Left cardiac atrium (tissue), 4 donors: ENCODE results near the gene PDIA4. TPM values are rescaled to one million over a fixed set of nuclear protein-coding genes. Genes with fewer than 3 reads are reported as not detected.

Experiments
- ATAC-seq, 2 donors: fragments of 200-7000 bp; cut with Tn5 transposase; one replicate each; pipeline ENCODE4 v1.9.1; 2020; ENCODE audit warnings: mild to moderate bottlenecking in 2 of 2, moderate library complexity in 2 of 2
- DNase-seq: peaks from one replicate; pipeline ENCODE4 v3.0.0-alpha.2; 2020
- intact Hi-C, 2 donors: fragments of 100-400 bp; cut with DNase I; formaldehyde crosslinking; loops; one replicate each; pipeline versions ENCODE4 v1.14.1 to v1.15.1; 2022 to 2023
- total RNA-seq, 2 donors: library from RNA; stranded (reverse); fragmentation: NEBNext Ultra II Directional; extraction: Animal tissue kit (Norgen Biotek cat#: 25700); gene quantifications; one replicate each; pipeline ENCODE4 v1.2.1, GENCODE V29; 2021
- donor health status: DM: no; HTN: yes; CAD: no.
- donor health status: DM: no; HTN: yes; CAD: no; lungs with severe emphysema.
- donor health status: DM: yes; HTN: yes; CAD: no.
- donor health status: Dilated cardiomyopathy.

PDIA4 gene
- total RNA-seq, 2 donors from 2014 or later: 56.2 to 95.3 TPM

DNA sequence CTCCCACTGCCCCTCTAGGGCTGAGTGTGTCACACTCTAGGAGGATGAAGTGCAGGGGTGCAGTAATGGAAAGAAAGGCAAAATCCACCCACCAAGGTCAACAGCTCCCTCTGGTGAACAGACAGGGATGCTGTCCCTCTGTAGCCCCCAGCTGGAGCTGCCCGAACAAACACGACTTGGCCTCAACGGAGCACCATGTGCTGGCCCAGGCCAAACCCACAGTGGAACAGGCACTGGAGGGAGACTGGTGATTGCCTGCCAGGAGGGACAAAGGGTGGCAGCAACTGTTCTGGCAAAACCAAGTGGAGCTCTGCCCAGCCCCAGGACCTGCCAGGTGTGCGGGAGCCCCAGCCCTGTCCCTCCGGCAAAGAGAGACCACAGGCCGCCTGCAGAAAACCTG lies 20.7 kb downstream of the PDIA4 start:
- no peak for DNase-seq
- intact Hi-C loops: loop anchor here in 1 of 2 donors (10.0 kb wide), 1 partner anchor 57 kb away; no protein-coding TSS in a partner anchor
- no peak for ATAC-seq

DNA sequence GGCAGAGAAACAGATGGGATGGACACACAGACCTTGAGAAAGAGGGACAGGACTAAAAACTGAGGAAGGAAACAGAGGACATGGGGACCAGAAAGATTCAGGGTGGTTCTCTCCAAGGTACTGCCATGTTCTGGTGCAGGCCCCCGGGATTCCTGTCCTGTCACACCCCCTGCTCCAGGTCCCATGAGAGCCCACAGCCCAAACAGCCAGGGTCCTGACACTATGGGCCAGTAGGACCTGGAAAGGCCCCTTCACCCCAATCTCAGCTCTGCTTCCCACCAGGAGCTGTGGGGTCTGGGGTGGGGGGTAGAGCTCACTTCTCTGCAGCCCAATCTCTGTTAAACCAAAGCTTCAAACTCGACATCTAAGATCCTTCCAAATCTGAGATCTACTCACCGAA lies 21.2 kb downstream of the PDIA4 start:
- DNase-seq (no peak), ATAC-seq (no peak)
- intact Hi-C loops: loop anchor here in 1 of 2 donors (10.0 kb wide), 1 partner anchor 58 kb away; no protein-coding TSS in a partner anchor

DNA sequence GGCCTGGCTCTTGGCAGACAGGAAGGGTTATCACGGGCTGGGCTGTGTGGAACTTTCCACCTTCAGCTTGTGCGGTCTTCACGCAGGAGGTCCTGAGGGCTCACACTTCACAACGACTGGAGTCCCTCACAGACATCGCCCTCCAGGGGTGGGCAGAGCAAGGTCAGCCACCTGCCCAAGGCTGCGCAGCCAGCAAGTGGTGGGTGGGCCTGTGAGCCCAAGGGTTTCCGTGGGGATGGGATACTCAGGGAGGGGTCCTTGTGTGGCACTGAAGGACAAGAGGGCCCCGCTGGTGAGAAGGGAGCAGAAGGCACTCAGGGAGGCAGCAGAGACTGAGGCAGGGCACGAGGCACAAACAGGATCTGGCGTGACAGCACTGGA lies 22.0 kb downstream of the PDIA4 start:
- no peak for ATAC-seq
- no peak for DNase-seq
- intact Hi-C loops: loop anchor here in 1 of 2 donors (10.0 kb wide), 1 partner anchor 58 kb away; no protein-coding TSS in a partner anchor

DNA sequence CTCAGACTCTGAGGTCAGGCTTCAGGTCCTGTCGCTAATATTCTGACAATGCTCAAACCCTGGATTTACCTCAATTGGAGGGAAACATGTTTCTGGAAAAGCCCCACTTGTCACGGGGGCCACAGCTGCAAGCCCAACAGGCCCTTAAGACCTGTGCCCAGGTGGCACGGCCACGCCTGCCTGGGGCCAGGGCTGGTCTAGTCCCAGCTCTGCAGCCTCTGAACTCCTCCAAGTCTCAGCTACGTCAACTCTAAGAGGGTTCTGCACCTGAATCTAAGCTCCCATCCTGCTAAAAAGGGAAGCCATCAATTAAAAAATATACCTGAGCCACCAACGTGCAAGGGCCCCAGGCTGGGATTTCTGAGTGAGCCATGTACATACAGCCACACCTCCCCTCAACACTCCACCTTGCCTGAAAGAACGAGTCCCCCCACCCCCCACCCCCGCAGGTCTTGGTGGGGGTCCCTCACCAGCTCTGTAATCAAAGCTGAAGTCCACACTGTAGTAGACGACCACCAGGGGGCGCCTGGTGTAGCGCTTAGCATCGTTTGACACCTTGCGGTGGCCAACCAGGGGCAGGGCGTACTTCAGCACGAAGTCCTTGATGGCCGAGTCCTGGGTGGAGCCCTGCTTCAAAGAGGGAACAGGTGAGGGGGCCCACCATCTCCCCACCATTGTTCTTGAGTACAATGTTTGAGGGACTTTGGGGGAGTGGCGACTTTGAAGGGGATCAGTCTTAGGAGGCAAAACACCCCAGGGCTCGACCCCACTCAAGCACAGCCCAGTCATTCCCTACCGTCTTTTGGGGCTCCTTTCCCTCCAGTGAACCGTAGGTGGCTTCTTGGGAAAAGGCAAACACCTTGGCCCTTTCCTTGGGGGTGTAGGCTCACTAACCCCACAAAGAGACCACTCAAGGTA lies 22.6 kb downstream of the PDIA4 start:
- peak; percentile 81 to 91 for ATAC-seq
- DNase-seq: peak; percentile 93
- intact Hi-C loops: loop anchor here (1.0 to 10.0 kb wide), 3 partner anchors 59 to 85 kb away; partner anchors contain the start of gene ZNF786 (in 1 of the 2)

DNA sequence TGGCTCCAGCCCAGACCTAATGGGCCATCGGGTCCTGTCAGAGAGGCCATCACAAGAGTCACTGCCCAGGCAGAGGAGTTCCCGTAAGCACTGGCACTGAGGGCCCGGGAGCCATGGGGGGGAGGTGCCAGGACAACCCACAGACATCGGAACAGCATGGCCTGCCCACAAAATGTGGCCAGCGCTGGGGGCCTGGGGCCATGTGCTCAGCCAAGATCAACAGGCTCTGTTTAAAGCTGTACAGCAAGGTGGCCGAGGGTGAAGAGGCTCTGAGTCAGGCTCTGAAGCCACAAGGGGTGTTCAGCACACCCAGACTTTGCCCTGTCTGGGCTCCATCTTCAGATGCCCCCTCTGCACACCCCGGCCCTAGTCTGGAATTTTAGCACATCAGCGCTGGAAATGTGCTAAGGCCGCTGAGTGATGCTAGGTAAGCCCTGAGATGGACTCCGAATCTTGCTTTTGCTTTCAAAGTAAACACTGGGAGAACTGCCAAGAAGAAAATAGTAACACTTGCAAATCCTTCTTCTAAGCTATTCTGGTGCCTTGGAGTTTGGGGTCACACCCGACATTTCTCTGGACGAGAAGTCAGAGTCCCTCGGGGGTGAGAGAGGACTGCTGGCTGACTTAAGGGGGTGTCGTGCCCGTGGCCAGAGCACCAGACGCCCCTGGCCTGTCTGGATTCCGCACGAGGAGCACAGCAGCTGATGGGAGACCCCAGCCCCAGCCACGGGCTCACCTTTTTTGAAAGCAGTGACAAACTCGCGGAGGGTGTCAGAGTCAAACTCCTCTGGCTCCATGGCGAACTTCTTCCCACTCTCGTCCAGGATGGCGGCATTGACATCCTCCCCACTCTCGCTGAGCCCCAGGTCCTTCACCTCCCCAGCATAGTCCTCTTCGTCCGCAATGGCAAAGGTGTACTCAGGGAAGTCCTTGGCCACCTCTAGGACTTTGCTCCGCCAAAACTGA lies 23.6 kb downstream of the PDIA4 start:
- DNase-seq (no peak), ATAC-seq (no peak)
- intact Hi-C loops: loop anchor here (1.0 to 10.0 kb wide), 3 partner anchors 60 to 86 kb away; partner anchors contain the start of gene ZNF786 (in 1 of the 2)

DNA sequence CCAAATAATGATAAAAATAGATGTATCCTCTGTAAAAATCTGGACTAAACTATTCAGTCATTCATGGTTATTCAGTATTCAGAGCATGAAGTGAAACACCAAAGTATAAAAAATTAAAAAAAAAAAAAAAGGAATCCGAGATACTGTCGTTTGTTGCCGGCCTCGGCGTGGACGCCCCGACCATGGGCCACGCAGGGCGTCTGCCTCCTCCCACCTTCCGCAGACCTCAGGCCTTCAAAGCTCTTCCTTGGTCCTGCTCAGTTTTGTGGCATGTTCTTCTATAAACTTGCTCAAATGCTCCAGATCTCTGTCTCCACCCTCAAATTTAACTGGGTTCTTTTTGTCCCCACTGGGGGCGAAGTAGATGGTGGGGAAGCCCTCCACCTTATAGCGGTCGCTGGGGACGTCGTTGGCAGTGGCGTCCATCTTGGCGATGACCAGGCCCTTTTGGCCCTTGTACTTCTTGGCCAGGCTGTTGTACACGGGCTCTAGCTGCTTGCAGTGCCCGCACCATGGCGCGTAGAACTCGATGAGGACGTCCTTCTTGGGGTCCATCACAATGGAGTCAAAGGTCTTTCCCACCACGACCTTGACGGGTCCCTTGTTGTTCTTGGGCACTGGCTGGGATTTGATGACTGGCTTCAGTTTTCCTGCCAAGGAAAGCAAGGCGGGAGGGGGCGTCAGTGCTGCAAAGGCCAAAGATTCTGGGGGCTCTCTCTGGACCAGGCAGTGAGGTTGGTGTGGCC lies 24.6 kb downstream of the PDIA4 start:
- DNase-seq (no peak), ATAC-seq (no peak)
- intact Hi-C loops: loop anchor here (2.0 to 10.0 kb wide), 2 partner anchors 61 kb away; no protein-coding TSS in a partner anchor

DNA sequence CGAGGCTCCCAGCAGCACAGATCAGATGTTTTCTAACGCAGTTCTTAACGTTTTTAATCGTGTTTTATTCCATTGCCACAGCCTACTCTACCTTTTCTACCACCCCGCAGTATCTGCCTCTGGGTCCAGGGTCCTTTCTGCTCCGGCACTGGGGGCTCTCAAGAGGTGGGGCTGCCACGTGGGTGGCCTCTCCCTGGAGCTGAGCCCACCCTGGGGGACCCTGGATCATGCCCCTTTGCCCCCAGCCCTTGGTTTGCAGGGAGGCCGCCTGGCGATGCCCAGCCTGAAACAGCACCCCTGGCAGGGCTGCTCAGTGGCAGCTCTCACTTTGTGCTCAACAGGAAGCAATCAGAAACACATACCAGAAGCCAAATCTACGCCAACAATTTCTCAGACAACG lies 25.3 kb downstream of the PDIA4 start:
- DNase-seq: no peak
- intact Hi-C loops: loop anchor here in 1 of 2 donors (10.0 kb wide), 1 partner anchor 62 kb away; no protein-coding TSS in a partner anchor
- ATAC-seq: no peak

DNA sequence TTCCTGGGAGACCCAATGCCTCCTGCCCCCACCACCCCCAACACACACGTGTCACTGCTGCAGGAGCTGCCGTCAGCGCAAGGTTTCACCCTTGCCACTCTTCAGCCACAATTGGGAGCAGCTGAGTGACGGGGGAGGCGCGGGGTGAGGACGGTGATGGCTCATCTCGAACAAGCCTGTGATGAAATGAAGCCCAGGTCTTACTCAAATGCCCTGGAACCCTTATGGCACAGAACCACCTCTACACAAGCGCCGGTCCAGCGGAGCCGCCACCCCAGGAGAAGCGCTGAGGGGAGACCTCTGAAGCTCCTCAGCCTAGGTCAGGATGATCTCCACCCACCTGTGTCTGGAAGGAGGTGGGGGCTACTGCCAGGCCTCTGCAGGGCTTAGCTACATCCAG lies 25.7 kb downstream of the PDIA4 start:
- intact Hi-C loops: loop anchor here in 1 of 2 donors (10.0 kb wide), 1 partner anchor 62 kb away; no protein-coding TSS in a partner anchor
- DNase-seq (no peak), ATAC-seq (no peak)

DNA sequence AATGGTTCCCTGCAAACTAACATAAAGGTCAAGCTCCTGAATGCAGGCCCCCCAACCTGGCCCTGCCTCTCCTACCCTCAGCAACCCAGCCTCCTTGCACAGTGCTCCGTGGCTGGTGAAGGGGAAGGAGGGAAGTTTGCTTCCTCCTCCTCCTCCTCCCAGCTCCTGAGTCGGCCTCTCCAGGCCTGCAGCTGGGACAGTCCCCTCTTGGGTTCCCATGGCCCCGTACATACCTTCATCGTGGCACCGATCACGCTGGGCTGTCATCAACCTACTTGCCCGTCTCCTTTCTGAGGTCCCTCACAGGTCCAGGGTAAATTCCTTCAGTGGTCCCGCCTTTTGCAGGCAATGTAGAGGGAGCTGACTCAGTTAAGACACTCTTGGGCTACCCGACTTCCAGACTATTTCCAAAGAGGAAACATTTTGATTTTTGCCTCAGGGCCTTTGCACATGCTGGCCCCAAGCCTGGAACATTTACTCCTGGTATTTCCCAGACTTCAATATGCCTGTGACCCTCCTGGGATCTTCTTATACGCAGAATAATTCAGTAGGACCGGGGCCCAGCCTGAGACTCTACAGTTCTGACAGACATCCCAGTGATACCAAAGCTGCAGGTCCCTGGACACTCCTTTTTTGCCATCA lies 26.8 kb downstream of the PDIA4 start:
- intact Hi-C loops: loop anchor here in 1 of 2 donors (10.0 kb wide), 1 partner anchor 63 kb away; no protein-coding TSS in a partner anchor
- ATAC-seq (no peak), DNase-seq (no peak)

DNA sequence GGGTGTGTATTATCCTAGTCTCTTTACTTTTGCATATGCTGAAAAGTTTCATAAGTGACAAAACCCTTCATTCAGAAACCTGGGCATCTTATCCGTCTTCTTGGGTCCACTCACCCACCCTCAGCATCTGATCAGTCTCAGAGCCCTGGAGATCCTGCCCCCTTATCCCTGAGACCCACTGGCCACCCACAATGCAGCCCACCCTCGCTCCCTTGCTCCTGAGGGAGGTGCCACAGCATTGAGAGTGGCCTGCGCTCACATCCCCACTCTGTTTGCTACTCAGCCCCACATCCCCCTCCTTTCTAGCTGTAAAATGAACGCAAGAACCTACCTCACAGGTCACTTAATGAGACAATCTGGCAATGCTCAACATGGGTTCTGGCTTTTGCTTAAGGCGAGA lies 27.3 kb downstream of the PDIA4 start:
- DNase-seq (no peak), ATAC-seq (no peak)
- intact Hi-C loops: loop anchor here in 1 of 2 donors (10.0 kb wide), 1 partner anchor 64 kb away; no protein-coding TSS in a partner anchor

DNA sequence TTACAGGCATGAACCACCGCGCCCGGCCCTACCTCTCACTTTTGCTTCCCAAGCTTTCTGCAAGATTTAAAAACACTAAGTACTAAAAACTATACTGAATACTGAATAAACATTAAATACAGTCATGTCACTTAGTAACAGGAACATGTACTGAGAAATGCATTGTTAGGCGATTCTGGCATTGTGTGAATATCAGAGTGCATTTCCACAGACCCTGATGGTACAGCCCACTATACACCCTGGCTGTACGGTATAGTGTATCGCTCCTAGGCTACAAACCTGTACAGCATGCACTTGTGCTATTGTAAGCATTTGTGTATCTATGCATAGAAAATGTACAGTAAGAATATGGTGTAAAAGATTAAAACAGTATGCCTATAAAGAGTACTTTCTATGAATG lies 29.1 kb downstream of the PDIA4 start:
- DNase-seq (no peak), ATAC-seq (no peak)
- intact Hi-C loops: no loop called here

DNA sequence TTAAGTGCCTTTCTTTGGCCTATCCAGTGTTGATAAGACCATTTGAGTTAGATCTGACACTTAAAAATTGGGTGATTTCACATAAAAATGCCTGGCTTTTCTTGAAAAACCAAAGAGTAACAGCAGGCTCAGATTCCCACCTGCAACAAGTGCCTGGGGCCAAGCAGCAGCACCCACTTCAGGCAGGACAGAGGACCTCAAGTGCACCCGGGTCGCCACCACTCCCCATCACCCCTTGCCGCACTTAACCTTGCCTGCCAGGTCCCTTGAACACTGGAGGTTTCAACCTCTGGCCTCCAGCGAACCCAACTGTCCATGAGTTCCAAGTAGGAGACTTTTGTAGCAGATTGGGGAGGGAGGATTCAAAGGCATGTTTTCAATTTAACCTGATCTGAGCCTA lies 30.8 kb downstream of the PDIA4 start:
- intact Hi-C loops: no loop called here
- DNase-seq (no peak), ATAC-seq (no peak)

DNA sequence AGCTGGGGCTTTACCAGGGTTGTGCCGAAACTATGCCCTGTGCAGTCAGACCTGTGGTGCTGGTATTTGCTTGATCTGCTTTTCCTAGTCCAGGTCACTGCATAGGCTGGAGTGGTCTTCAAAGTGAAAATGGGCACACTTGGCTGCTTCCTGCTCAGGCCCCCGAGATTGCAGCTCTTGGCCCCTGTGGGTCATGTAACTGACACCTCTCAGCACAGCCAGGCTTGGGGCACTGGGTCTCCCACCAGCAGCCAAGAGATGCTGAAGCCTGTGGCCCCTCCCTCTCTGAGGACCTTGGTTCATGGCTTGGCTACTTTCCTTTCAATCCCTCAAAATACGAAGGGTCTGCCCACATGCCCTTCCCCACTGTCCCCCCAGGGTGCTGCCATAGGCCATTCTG lies 33.7 kb downstream of the PDIA4 start:
- intact Hi-C loops: no loop called here
- DNase-seq (no peak), ATAC-seq (no peak)

DNA sequence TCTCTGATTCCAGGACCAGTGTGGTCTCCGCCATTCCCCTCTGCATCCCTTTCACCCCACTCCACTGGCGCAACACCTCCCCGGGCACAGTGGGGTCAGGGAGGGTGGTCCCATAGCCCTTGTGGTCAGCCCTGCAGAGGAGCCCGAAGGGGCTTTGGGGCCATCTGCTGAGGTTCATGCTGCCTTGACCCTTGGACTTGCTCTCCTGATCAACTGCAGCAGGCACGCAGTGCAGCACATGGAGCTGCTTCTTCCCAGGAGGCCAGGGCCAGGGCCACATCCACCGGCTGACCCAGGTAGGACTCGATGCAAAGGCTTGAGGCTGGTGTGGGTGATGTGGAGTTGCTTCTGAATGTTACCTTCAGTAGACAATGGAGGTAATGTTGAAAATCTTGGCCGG lies 35.1 kb downstream of the PDIA4 start:
- intact Hi-C loops: no loop called here
- no peak for DNase-seq
- no peak for ATAC-seq

DNA sequence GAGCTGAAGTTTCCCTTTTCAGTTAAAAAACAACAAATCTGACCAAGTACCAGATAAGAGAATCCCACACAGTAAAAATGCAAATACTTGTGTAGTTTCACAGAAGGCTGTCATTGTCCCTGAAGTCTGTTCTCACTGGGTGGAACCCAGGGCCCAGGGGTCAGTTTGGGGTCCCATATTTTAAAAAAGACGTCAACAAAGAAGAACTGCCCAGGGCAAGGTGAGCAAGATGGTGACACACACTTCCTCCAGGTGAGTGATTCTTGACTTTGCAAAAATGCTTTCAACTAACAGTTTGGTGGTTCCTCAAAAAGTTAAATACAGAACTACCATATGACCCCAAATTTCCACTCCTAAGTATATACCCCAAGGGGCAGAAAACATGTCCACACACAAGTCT lies 36.8 kb downstream of the PDIA4 start:
- DNase-seq (no peak), ATAC-seq (no peak)
- intact Hi-C loops: no loop called here

DNA sequence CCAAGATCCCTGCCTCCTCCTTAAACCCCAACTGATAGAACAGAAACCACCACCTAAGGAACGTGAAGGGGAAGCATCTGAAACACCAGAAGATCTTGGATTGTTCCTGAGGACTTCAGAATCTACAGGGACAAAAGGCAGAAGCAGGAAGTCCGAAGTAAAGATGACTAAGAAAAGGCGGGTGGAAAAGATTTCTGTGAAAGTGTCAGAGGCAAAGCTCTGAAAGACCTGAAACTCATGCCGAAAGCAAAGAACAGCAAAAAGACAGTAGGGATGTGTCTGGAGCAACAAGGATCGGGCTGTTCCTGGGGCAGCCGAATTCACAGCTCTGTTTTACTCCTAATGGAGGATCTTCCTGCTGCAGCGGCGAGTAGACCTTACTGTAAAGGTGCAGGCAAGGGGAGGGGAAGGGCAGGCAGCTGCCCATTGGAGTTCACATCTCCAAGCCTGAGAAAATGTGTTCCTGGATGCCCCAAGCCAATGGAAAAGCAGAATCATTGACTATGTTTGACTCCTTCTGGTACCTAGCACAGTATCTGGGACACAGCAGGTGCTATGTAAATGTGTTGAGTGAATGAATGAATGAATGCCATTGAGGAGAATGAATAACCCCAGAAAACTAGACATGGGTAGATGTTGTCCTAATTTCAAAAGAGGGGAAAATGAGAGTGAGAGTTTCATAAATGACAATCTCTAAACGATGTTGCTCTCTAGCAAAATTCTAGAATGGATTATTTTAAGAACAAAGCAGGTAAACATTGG lies 40.4 kb downstream of the PDIA4 start:
- DNase-seq (no peak), ATAC-seq (peak in 1 of 2 donors; percentile 15)
- intact Hi-C loops: no loop called here

DNA sequence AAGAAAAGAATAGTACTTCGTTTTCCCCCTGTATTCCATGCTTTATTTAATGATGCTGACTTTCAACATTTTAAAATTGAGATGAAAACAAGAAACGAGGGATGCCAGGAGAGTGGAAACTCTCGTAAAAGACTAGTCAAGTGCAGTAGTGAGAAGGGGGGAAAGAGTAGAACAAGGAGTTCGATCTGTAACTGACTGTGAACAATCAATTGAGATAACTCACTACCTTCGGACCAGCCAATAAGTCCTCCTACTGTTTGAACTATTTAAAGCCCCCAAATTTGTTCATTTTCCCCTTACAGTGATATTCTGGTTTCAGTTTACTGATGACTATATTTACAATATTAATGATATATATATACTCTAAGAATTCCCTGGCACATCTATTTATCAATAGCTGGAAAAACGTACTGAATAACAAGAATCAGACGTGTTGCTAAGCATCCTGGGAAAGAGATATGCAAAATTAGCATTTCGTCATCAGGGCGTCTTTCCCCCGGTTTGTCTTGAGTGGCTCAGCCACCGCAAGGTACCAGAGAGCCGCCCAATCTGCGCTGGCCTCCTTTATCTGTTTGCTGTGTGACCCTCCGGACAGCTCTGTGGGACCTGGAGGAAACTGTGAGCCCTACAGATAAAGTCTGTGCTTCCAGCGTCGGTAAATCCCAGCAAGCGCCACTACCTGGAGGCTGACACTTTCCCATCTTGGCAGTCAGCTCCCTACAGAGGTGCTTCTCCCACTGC lies 41.1 kb downstream of the PDIA4 start:
- intact Hi-C loops: no loop called here
- ATAC-seq: peak; percentile 90 to 93
- peak; percentile 87 for DNase-seq
